ENCODE measurements around the gene ZNF346.
"Not testable (repeated sequence)": the region's sequence is repeated elsewhere in the genome, so short reads cannot be mapped to it uniquely, and the experiment has no call there.

ZNF346 gene

DNA sequence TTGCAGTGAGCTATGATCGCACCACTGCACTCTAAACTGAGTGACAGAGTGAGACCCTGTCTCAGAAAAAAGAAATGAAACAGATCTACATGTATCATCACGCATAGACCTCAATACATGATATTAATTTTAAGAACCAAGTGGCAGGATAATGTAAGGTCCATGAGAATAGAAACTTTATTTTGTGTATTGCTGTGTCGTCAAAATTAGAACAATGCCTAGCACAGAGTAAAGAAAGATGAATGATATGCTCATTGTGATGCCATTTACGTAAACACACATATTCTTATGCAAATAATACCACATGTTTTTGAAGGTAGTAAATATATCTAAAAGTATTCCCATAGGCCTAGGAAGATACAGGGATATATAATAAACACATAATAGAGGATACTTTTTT, 12.3 kb upstream of the ZNF346 start:
- no peak for DNase-seq (ENCODE audit: low spot score)

DNA sequence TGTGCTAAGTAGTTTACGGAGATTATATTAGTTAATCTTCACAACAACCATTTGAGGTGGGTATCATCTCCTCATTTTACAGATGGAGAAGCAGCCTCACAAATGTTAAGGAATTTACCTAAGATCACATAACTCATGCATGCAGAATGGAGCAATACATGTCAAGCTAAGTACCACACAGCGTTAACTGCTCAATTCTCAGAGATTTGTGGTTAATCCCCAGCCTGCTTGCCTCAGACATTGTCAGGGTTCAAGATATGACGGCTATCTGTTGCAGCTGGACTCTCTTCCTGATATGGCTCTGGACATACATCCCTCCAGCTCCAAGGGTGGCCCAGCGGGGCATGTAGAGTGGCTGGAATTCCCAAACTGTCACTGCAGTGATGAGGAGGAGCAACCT, 7.3 kb upstream of the ZNF346 start:
- no peak for DNase-seq (ENCODE audit: low spot score)

DNA sequence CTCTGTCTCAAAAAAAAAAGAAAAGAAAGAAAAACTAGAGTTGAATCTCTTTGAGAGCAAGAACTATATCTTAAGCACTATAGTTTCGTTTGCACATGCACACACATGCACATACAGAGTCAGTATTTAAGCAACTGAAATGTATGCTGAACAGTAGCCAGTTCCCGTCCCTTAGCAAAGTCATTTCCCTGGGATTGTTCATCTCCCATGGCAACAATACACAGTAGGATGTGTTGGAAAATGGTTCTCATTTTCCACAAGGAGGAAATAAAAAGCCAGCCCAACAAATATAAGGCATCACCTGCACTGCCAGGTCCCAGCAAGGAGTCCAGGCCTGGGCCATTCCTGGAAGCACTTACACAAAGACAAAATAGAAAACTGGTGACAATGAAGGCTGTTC, 4.2 kb upstream of the ZNF346 start:
- no peak for DNase-seq (ENCODE audit: low spot score)

DNA sequence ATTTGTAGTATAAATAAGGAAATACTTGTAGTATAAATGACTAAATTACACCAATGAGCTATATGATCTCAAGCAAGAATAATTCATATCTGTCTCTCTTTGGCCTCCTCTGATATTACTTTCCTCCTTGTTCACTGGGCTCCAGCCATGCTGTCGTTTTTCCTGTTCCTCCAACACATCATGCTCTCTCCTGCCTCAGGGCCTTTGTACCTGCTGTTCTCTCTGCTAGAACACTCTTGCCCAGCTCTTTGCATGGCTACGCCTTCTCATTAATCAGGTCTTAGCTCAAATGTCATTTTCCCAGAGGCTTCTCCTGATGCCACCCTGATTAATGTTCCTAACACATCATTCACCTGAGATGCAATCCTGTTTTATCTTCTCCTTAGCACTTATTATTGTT, 2.5 kb upstream of the ZNF346 start:
- DNase-seq (ENCODE audit: low spot score), result no peak

DNA sequence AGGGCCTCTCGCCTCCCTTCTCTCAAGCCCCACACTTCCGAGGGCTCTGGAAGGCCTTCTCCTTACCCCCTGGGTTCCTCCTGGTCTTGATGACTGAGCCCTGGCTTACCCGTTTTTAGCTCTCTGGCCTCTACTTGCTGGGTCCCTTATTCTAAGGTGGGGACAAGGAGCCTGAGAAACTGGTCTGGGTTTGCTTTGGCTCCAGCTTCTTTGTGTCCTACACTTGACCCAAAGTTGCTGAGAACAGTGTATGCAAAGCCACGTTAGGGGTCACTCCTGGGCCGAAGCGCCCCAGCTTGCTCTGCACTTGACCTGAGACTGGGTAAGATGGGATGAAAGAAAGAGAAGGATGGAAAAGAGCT, 788 bp downstream of the ZNF346 start:
- DNase-seq (ENCODE audit: low spot score), result no peak

DNA sequence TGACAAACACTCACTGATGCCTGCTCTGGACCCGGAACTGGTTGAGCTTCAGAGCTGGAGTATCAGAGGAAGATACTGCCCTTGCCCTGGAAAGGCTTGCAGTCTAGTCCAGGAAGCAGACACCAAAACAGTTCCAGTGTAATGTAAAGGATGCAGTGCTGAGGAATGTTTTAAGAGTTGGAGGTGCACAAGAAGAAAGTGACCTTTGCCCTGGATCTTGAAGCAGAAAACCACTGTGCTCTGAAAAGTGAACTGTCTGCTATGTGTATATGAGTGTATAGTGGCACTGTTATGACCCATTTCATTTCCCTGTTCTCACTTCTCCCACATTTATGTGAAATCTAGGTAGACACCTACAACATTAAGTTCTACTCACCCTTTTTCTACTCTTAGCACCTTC, 2.1 kb downstream of the ZNF346 start:
- no peak for DNase-seq (ENCODE audit: low spot score)

DNA sequence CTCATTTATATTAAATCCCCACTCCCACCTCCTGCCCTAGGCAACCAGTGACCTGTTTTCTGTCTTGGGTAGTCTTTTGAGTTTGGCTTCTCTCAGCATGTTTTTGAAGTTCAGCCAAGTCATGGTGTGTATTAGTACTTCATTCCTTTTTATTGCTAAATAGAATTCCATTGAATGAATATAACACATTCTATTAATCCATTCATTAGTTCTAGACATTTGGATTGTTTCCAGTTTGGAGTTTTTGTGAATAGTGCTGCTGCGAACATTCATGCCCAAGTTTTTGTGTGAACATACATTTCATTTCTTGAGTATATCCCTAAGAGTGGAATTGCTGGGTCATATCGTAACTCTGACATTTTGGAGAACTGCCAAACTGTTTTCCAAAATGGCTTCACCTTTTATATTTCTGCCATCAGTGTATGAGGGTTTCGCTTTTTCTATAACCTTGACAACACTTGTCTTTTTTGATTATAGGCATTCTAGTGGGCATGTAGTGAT, 2.7 kb downstream of the ZNF346 start:
- no peak for DNase-seq (ENCODE audit: low spot score)

DNA sequence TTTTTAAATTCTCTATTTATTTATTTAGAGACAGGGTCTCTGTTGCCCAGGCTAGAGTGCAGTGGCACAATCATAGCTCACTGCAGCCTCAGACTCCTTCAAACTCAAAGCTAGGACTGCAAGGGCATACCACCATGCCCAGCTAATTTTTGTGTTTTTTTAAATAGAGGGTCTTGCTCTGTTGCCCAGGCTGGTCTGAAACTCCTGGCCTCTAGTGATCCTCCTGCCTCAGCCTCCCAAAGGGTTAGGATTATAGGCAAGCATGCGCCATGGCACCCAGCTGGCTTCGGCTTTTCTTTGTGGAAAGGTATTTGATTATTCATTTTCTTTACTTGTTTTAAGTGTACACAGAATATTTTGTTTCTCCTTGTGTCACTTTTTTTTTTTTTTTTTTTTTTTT, 5.2 kb downstream of the ZNF346 start:
- no peak for DNase-seq (ENCODE audit: low spot score)

DNA sequence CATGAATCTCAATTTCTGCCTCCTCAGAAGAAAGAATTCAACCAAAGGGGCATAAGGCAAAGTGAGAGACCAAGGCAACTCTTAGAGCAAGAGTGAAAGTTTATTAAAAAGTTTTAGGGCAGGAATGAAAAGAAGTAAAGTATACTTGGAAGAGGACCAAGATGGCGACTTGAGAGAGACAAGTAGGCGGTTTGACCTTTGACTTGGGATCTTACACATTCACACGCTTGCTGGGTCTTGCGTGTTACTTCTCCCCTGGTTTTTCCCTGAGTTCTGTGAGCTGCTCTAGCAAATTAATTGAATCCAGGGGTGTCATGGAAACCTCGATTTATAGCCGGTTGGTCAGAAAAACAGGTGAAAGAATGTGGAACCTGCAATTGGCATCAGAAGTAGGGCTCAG, 7.0 kb downstream of the ZNF346 start:
- DNase-seq (ENCODE audit: low spot score), result no peak

DNA sequence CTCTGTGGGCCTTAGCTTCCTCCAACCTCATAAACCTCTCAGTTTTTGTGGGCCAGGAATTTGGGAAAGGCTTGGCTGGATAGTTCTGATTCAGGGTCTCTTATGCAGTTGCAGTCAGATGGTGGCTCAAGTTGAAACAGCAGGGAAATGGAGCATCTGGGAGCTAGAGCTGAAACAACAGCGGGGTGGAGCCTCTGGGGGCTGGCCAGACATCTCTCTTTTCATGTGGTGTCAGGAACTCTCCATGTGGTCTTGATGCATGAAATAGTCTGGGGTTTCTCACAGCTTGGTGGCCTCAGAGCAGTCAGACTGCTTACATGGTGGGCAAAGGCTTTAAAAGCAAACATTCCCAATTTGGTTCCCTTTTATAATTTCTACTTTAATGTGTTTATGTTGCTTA, 13.5 kb downstream of the ZNF346 start:
- DNase-seq (ENCODE audit: low spot score), result no peak

DNA sequence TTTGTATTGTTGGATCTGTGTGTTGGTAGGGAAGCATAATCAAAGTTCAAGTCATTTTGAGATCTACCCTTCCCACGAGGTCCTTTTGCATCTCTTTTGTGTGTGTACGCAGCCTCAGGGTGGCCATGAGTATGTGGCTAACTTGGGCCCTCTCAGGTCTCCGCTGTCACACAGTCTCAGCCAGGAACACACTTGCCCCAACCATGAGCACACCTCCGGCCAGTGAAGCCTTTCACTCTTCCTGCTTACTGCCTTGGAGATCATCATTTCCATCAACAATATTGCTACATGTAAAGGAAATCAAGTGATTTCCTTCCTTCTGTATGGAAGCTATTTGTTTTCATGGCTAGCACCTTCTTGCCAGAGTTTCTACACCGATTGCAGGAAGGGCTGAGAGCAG, 13.9 kb downstream of the ZNF346 start:
- DNase-seq (ENCODE audit: low spot score), result no peak

DNA sequence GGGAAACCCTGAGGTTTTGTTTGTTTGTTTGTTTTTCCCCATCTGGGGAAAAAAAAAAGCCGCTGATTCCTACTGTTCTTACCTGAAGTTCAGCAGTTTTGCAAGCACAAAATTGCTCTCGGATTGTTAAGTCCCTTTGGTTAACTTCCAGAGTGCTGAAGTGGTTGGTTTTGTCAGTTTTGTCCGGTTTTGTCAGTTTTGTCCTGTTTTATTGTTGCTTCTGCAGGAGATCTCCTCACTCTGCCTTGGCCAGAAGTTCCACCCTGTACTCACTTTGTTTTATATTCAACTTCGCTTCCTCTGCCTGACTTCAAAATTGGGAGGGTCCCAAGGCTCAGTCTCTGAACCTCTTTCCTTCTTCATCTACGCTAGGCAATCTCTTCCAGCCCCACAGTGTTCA, 14.4 kb downstream of the ZNF346 start:
- no peak for DNase-seq (ENCODE audit: low spot score)

DNA sequence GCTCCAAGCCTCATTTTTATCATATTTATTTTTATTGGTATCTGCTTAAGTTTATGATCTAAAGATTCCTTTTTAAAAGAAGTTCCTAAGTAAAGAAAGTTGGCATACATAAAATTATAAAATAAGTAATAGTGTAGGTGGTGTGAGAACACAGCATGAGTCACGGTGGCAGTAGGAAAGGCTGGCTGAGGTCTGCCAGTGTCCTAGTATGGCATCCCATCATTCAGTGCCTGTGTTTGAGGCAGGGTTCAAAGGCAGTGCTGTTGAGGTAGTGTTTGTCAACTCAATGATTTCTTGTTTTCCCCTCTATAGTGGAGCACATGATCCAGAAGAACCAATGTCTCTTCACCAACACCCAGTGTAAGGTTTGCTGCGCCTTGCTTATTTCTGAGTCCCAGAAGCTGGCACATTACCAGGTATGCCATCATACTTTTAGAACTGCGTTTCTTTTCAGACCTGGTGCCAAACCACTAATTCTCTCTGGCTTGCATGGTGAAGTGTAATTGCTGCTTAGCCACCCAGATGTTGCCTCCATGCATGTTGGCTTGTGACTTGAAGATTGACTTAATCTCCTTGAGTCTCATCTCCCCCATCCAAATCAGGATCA, 18.4 kb downstream of the ZNF346 start:
- DNase-seq (ENCODE audit: low spot score), result no peak

DNA sequence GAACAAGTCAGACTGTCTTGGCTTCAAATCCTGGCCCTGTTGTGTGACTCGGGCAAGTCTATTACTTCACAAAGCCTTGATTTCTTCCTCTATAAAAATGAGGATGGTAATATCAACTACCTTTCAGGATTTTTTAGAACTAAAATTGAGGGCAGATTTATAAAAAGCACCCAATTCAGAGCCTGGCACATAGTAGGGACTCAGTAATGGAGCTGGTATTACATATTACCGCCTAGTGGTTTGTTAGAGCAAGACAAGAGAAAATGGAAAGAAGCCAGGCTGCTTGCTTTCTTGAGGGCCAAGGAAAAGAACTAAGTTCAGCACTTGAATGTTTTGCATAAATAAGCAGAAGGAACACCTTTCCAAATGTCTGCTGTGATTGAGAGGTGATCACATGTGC, 19.4 kb downstream of the ZNF346 start:
- no peak for DNase-seq (ENCODE audit: low spot score)

DNA sequence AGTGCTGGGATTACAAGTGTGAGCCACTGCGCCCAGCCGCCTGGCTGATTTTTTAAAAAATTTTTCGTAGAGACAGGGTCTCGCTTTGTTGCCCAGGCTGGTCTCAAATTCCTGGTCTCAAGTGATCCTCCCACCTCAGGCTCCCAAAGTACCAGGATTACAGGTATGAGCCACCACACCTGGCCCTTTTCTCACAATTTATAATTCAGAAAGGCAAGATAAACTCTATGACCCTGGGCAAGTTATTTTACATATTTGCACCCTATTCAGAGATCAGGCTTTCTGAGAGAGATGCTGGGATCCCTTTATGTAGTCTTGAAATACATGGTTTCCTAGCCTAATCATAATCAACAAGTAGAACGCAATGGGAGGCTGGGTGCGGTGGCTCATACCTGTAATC, 20.6 kb downstream of the ZNF346 start:
- DNase-seq (ENCODE audit: low spot score), result no peak

DNA sequence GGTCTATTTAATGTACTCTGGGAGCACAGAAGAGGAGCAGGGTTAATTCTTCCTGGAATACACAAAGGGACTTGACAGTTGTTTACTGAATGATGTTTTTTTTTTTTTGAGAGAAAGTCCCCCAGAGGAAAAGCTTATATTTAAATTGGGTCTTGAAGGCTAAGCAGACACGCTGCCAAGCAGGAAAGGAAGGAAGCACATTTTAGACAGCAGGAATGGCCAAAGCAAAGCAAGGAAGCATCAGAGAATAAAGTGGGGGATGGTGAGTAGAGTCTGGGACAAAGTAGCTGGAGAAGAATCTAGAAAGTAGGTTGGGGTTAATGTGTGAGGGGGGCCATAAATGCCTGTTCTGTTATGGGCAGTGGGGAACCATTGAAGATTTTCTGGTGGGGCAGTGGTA, 21.5 kb downstream of the ZNF346 start:
- DNase-seq (ENCODE audit: low spot score), result no peak

DNA sequence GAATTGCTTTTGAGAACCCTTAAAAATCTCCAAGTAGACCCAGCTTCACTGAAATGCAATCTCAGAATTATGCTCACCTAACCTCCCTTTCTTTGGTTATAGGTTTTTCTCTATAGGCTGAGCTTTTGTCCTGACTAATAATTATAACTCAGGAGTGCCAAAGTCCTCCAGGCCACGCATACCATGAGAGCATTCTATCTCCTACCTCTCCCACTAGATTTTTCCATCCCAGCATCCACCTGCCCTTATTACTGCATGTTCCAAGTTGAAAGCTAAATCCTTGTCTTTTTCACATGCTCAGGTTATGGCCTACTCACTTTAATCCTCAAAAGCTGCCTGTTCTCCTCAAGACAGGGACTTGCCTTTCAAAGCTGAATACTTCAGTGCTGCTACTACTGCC, 22.1 kb downstream of the ZNF346 start:
- DNase-seq (ENCODE audit: low spot score), result no peak

DNA sequence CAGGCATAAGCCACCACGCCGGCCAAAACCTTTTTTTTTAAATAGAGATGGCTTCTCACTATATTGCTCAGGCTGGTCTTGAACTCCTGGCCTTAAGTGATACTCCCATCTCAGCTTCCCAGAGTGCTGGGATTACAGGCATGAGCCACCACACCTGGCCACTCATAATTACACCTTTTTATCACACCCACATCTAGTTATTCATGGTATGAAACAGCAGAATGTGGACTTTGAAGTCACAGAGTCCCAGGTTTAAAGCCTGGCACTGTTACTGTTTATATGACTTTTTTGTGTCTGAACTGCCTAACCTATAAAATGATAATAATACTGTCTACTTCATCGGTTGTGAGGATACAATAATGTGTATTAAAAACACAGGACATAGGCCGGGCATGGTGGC, 23.1 kb downstream of the ZNF346 start:
- DNase-seq (ENCODE audit: low spot score), result no peak

DNA sequence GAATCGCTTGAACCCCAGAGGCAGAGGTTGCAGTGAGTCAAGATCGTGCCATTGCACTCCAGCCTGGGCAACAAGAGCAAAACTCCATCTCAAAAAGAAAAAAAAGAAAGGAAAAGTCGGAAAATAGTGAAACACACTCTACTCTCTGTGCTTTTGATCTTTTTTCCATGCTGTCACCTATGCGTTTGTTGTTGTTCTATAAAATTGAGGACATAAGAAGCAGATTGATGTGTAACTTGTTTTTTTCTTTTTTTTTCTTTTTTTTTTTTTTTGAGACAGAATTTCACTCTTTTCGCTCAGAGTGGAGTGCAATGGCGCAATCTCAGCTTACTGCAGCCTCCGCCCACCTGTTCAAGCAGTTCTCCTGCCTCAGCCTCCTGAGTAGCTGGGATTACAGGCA, 26.0 kb downstream of the ZNF346 start:
- not testable (repeated sequence) for DNase-seq (ENCODE audit: low spot score)

DNA sequence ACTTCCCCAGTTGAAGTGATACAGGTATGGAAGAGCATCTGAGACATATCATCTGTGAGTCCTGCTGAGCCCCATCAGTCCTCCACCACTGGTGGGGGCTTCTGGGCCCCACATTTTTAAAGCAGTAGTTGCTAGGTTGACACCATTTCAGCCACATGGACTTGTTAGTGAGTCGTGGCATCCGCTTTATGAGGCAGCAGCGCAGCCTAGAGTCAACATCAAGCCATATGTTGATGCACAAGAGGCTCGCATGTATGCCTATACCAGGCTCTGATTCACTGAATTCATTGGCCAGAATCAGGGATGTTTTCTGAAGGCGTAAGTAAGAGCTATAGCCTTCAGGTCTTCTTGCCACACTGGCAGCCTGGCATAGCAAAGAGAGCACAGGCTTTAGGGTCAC, 26.8 kb downstream of the ZNF346 start:
- no peak for DNase-seq (ENCODE audit: low spot score)

DNA sequence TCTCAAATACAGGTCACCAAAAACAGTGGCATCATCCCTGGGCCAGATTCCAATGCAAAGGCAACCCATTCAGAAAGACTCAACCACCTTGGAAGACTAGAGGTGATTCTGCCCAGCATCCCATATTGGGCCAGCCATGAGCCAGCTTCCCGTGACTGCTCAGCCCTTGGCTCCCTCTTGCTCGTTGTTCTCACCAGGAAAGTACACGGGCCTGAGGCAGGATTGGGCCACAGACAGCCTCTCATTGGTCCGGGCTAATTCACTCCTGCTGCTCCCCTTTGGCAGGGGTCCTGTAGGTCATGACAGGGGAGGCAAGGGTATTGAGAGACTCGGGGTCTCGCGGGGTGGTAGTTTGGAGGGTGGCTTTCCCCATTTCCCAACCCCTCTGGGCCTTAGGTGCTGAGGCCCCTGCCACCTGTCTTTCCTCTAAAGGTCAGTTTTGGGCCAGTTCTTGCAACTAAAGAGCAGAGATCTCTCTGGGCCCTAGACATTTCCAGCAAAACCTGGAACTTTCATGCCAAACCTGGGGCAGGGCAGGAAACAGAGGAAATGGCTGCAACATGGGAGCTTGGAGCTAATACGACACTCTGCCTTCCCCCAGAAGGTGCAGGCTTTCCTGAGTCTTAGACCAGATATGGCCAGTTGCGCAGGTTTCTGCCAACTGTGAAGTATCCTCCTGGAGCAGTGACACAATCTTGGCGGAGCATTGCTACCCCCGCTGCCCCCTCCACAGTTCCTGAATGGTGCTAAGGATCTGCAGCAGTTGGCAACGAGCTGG, 42.2 kb downstream of the ZNF346 start:
- DNase-seq (ENCODE audit: low spot score), result no peak

DNA sequence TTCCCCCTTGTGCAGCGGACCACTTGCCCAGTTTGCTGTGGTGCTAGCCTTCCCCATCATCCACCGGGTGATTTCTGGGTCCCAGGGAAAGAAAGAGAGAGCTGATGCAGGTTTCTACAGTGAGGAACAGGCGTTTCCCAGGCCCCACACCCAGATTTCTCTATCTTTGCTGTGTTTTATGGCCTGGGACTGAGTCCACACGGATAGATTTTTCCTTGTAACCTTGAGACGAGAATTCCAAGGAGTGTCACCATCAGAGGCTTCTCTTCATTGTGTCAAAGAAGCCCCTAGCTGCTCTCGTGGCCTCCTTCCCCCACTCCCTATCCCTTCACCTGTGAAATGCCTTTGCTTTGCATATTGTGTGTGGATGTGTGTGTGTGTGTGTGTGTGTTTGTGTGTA, 43.0 kb downstream of the ZNF346 start:
- no peak for DNase-seq (ENCODE audit: low spot score)

DNA sequence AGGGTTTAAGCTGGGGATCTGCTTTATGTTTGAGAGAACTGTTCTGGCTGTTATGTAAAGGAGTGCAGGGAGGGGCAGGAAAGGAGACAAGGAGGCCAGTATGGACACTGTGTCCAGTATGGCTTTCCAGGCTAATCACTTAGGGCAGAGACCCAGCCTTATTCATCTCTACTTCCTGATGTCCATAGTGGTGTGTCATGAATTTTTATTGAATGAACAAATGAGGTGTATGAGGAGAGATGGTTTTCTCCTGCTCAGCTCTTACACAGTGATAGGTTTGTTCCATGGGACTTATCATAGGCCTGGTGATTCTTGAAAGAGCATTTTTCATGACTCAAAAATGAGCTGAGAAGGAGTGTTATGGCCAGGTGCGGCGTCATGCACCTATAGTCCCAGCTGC, 43.7 kb downstream of the ZNF346 start:
- DNase-seq (ENCODE audit: low spot score), result no peak

DNA sequence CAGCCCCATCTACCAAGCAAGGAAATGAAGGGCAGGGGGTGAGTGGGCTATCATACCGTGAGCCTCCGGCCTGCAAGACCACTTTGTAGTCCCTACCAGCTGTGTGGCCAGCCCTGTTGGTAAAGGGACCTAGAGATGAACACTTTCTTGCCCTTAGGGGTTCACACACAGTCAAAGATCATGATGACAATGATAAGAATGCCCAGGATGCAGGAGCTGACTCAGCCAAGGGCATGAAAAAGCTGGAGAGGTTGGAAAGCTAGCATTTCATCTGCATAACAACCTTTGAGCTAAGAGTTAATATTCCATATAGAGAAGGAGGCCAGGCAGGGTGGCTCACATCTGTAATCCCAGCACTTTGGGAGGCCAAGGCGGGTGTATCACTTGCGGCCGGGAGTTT, 45.0 kb downstream of the ZNF346 start:
- DNase-seq (ENCODE audit: low spot score), result no peak

Data from pons (tissue), 1 donor.